NT2/D1 (cell line): ENCODE data around the gene OR2F1.

Experiments used
- DNase-seq: peaks from one replicate; pipeline ENCODE4 v3.0.0-alpha.2; 2011; ENCODE audit warnings: low read depth, low spot score
- H3K27me3 ChIP-seq: 2 replicates; pipeline ENCODE4 v1.6.0; 2011; ENCODE audit warnings: mild to moderate bottlenecking; ENCODE audit not compliant: insufficient read length, insufficient read depth
- H3K36me3 ChIP-seq: 2 replicates; pipeline ENCODE4 v1.6.1; 2011; ENCODE audit warnings: mild to moderate bottlenecking, low read length, mixed read lengths; ENCODE audit not compliant: insufficient read depth, insufficient read length
- H3K4me1 ChIP-seq: 2 replicates; pipeline ENCODE4 v1.5.1; 2011; ENCODE audit not compliant: insufficient read depth, insufficient read length
- H3K4me3 ChIP-seq: 2 replicates; pipeline ENCODE4 v1.5.1; 2011; ENCODE audit warnings: low read depth; ENCODE audit not compliant: insufficient read length
- H3K9ac ChIP-seq: 2 replicates; pipeline ENCODE4 v1.6.0; 2011; ENCODE audit warnings: low read depth; ENCODE audit not compliant: insufficient read length
- H3K9me3 ChIP-seq: 2 replicates; pipeline ENCODE4 v1.5.1; 2011; ENCODE audit warnings: mild to moderate bottlenecking, low read length; ENCODE audit not compliant: insufficient read depth
- SUZ12 ChIP-seq: IDR thresholded peaks from 2 replicates; pipeline ENCODE4 v1.6.1; 2011; ENCODE audit not compliant: insufficient read length, insufficient read depth; ENCODE audit errors: extremely low read depth
- YY1 ChIP-seq: IDR thresholded peaks from 2 replicates; pipeline ENCODE4 v1.6.1; 2011; ENCODE audit not compliant: insufficient read length, insufficient read depth
- ZNF274 ChIP-seq: IDR thresholded peaks from 2 replicates; pipeline ENCODE4 v1.6.1; 2011; ENCODE audit warnings: mild to moderate bottlenecking, low read depth, low read length

OR2F1 gene

GRCh38 chr7:143978585-143978984 lies 23.9 kb downstream of the OR2F1 start:
- no peak for TF ChIP-seq SUZ12
- no peak for TF ChIP-seq ZNF274
- TF ChIP-seq YY1 = no peak
- H3K9ac ChIP-seq = no peak overlapping the region
- H3K27me3 ChIP-seq = no peaks in the 10 kb centered on the region
- H3K4me3 ChIP-seq = no peak overlapping the region
- DNase-seq = no peak
- no peaks in the 10 kb centered on the region for H3K36me3 ChIP-seq
- no peaks in the 10 kb centered on the region for H3K9me3 ChIP-seq
- H3K4me1 ChIP-seq = no peaks in the 10 kb centered on the region

- TF ChIP-seq SUZ12 = no peak
- TF ChIP-seq YY1 = no peak
- no peak for TF ChIP-seq ZNF274
- Histone ChIP-seq H3K9ac (no peak overlapping the region), H3K9me3 (no peaks in the 10 kb centered on the region), H3K4me3 (no peak overlapping the region), H3K27me3 (no peaks in the 10 kb centered on the region), H3K36me3 (no peaks in the 10 kb centered on the region), H3K4me1 (no peaks in the 10 kb centered on the region)
- DNase-seq = no peak
These were observed 24.7 kb downstream of the OR2F1 start for GRCh38 chr7:143979359-143979758.

- TF ChIP-seq SUZ12 = no peak
- no peak for TF ChIP-seq YY1
- TF ChIP-seq ZNF274 = no peak
- no peaks in the 10 kb centered on the region for H3K36me3 ChIP-seq
- DNase-seq = no peak
These were observed 25.4 kb downstream of the OR2F1 start for GRCh38 chr7:143979998-143980397.

GRCh38 chr7:143980746-143981510 lies 26.3 kb downstream of the OR2F1 start:
- no peak for DNase-seq
- Histone ChIP-seq H3K36me3 (no peaks in the 10 kb centered on the region), H3K9ac (no peak overlapping the region), H3K9me3 (no peaks in the 10 kb centered on the region), H3K4me1 (no peaks in the 10 kb centered on the region), H3K4me3 (no peak overlapping the region), H3K27me3 (no peaks in the 10 kb centered on the region)
- TF ChIP-seq SUZ12 (no peak), YY1 (no peak), ZNF274 (no peak)

More at GRCh38 chr7:143979998-143980397, 25.4 kb downstream of the OR2F1 start:
- no peaks in the 10 kb centered on the region for H3K27me3 ChIP-seq
- H3K9ac ChIP-seq = no peak overlapping the region
- no peaks in the 10 kb centered on the region for H3K9me3 ChIP-seq
- H3K4me1 ChIP-seq = no peaks in the 10 kb centered on the region
- no peak overlapping the region for H3K4me3 ChIP-seq

- Histone ChIP-seq H3K36me3 (no peaks in the 10 kb centered on the region), H3K4me3 (no peak overlapping the region), H3K4me1 (no peaks in the 10 kb centered on the region), H3K9me3 (no peaks in the 10 kb centered on the region), H3K9ac (no peak overlapping the region), H3K27me3 (no peaks in the 10 kb centered on the region)
- DNase-seq = no peak
- TF ChIP-seq ZNF274 (no peak), SUZ12 (no peak), YY1 (no peak)
These were observed 29.3 kb downstream of the OR2F1 start for GRCh38 chr7:143983960-143984359.

- H3K9me3 ChIP-seq = 0 out of 2 replicates have a peak, but pooled peaks cover 6% of the 10 kb centered on the region
- H3K4me1 ChIP-seq = no peaks in the 10 kb centered on the region
- H3K36me3 ChIP-seq = no peaks in the 10 kb centered on the region
- H3K4me3 ChIP-seq = no peak overlapping the region
- no peak overlapping the region for H3K9ac ChIP-seq
- no peak for TF ChIP-seq ZNF274
- no peak for TF ChIP-seq SUZ12
- H3K27me3 ChIP-seq = no peaks in the 10 kb centered on the region
- DNase-seq = no peak
These were observed 32.9 kb downstream of the OR2F1 start for GRCh38 chr7:143987513-143987912.

GRCh38 chr7:143988976-143989745 lies 34.5 kb downstream of the OR2F1 start:
- Histone ChIP-seq H3K9me3 (0 out of 2 replicates have a peak, but pooled peaks cover 6% of the 10 kb centered on the region), H3K36me3 (no peaks in the 10 kb centered on the region), H3K4me3 (no peak overlapping the region), H3K9ac (no peak overlapping the region), H3K4me1 (no peaks in the 10 kb centered on the region), H3K27me3 (no peaks in the 10 kb centered on the region)
- DNase-seq = no peak
- TF ChIP-seq YY1 (no peak), ZNF274 (no peak), SUZ12 (no peak)
